ENCODE measurements around the gene DMTF1. TPM values are rescaled to one million over a fixed set of nuclear protein-coding genes. Genes with fewer than 3 reads are reported as not detected.
"Not testable (repeated sequence)": the region's sequence is repeated elsewhere in the genome, so short reads cannot be mapped to it uniquely, and the experiment has no call there.

DMTF1 gene
- total RNA-seq, 2 experiments from 2014 or later = 63.0 to 65.1 TPM

DNA sequence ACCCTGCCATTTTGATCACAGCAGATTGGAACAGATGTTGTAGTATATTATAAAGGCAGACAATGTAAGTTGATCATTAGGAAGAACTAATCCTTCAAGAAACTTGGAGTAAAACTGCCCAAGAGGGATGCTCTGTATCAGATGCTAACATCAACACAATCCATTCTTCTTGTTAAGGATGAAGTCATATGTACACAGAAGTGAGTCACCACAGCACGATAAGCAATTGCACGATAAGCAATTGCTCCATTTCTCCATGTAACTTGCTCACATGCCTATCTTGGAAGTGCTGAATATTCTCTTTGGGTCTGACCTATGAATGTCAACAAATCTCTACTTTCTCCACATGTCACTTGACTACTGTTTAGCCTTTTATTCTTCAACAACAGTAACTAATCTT, 41.5 kb upstream of the DMTF1 start:
- intact Hi-C loops (cut with micrococcal nuclease) = no loop called here
- DNase-seq (no peak), ATAC-seq (no peak)
- H3K27me3 Mint-ChIP-seq = peaks cover 11% of the 10 kb centered on the region
- TF ChIP-seq, protein P1, sequence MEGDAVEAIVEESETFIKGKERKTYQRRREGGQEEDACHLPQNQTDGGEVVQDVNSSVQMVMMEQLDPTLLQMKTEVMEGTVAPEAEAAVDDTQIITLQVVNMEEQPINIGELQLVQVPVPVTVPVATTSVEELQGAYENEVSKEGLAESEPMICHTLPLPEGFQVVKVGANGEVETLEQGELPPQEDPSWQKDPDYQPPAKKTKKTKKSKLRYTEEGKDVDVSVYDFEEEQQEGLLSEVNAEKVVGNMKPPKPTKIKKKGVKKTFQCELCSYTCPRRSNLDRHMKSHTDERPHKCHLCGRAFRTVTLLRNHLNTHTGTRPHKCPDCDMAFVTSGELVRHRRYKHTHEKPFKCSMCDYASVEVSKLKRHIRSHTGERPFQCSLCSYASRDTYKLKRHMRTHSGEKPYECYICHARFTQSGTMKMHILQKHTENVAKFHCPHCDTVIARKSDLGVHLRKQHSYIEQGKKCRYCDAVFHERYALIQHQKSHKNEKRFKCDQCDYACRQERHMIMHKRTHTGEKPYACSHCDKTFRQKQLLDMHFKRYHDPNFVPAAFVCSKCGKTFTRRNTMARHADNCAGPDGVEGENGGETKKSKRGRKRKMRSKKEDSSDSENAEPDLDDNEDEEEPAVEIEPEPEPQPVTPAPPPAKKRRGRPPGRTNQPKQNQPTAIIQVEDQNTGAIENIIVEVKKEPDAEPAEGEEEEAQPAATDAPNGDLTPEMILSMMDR (IDR thresholded peaks at IDR 0.05) = no peak
- no peak overlapping the region for H3K4me3 Mint-ChIP-seq
- H3K27ac Mint-ChIP-seq = no peak overlapping the region
- ChIA-PET CTCF (no interaction called here), POLR2A (interaction anchor here (1.5 kb wide), 1 partner anchor 8 kb away, joined by 5 read pairs; no protein-coding TSS in a partner anchor)
- no peaks in the 10 kb centered on the region for H3K36me3 Mint-ChIP-seq (ENCODE audit: low read depth)
- no peaks in the 10 kb centered on the region for H3K4me1 Mint-ChIP-seq (ENCODE audit: low read depth)
- H3K9me3 Mint-ChIP-seq = peaks cover 2% of the 10 kb centered on the region

GRCh38 chr7:87111877-87112276, 40.4 kb upstream of the DMTF1 start:
- ChIA-PET CTCF (no interaction called here), POLR2A (interaction anchor here (1.5 kb wide), 1 partner anchor 9 kb away, joined by 5 read pairs; no protein-coding TSS in a partner anchor)
- ATAC-seq = no peak
- intact Hi-C loops (cut with micrococcal nuclease) = no loop called here
- peaks cover 2% of the 10 kb centered on the region for H3K9me3 Mint-ChIP-seq
- no peaks in the 10 kb centered on the region for H3K36me3 Mint-ChIP-seq (ENCODE audit: low read depth)
- peaks cover 11% of the 10 kb centered on the region for H3K27me3 Mint-ChIP-seq
- no peak overlapping the region for H3K4me3 Mint-ChIP-seq
- H3K4me1 Mint-ChIP-seq (ENCODE audit: low read depth) = no peaks in the 10 kb centered on the region
- no peak for DNase-seq
- TF ChIP-seq, protein P1 (IDR thresholded peaks at IDR 0.05) = no peak
- no peak overlapping the region for H3K27ac Mint-ChIP-seq

- Mint-ChIP-seq H3K4me3 (no peak overlapping the region), H3K27ac (no peak overlapping the region), H3K4me1 (ENCODE audit: low read depth) (no peaks in the 10 kb centered on the region), H3K27me3 (peaks cover 3% of the 10 kb centered on the region), H3K36me3 (ENCODE audit: low read depth) (no peaks in the 10 kb centered on the region), H3K9me3 (peaks cover 2% of the 10 kb centered on the region)
- CTCF ChIA-PET = no interaction called here
- TF ChIP-seq, protein P1 (IDR thresholded peaks at IDR 0.05) = no peak
- POLR2A ChIA-PET = no interaction called here
- DNase-seq (no peak), ATAC-seq (no peak)
- intact Hi-C loops (cut with micrococcal nuclease) = no loop called here
Observed at GRCh38 chr7:87113077-87113476, 39.2 kb upstream of the DMTF1 start.

DNA sequence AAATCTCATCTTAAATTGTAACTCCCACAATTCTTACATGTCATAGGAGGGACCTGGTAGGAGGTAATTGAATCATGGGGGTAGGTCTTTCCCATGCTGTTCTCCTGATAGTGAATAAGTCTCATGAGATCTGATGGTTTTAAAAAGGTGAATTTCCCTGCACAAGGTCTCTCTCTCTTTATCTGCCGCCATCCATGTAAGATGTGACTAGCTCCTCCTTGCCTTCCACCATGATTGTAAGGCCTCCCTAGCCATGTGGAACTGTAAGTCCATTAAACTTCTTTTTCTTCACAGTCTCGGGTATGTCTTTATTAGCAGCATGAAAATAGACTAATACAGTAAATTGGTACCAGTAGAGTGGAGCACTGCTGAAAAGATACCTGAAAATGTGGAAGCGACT, 38.3 kb upstream of the DMTF1 start:
- intact Hi-C loops (cut with micrococcal nuclease) = not testable (repeated sequence)

DNA sequence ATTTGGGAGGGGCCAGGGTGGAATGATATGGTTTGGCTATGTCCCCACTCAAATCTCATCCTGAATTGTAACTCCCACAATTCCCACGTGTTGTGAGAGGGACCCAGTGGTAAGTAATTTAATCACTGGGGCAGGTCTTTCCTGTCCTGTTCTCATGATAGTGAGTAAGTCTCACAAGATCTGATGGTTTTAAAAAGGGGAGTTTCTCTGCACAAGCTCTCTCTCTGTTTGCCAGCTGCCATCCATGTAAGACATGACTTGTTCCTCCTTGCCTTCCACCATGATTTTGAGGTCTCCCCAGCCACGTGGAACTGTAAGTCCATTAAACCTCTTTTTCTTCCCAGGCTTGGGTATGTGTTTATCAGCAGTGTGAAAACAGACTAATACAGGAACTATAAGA, 36.5 kb upstream of the DMTF1 start:
- H3K36me3 Mint-ChIP-seq (ENCODE audit: low read depth); H3K27ac Mint-ChIP-seq; DNase-seq; POLR2A ChIA-PET; CTCF ChIA-PET; intact Hi-C loops (cut with micrococcal nuclease); H3K4me3 Mint-ChIP-seq; ATAC-seq; H3K27me3 Mint-ChIP-seq; H3K9me3 Mint-ChIP-seq; H3K4me1 Mint-ChIP-seq (ENCODE audit: low read depth): not testable (repeated sequence)

More for the DNA sequence above, 38.3 kb upstream of the DMTF1 start:
- DNase-seq; POLR2A ChIA-PET; H3K9me3 Mint-ChIP-seq; CTCF ChIA-PET; H3K27ac Mint-ChIP-seq; H3K4me1 Mint-ChIP-seq (ENCODE audit: low read depth); H3K36me3 Mint-ChIP-seq (ENCODE audit: low read depth); ATAC-seq; H3K27me3 Mint-ChIP-seq; H3K4me3 Mint-ChIP-seq: not testable (repeated sequence)

DNA sequence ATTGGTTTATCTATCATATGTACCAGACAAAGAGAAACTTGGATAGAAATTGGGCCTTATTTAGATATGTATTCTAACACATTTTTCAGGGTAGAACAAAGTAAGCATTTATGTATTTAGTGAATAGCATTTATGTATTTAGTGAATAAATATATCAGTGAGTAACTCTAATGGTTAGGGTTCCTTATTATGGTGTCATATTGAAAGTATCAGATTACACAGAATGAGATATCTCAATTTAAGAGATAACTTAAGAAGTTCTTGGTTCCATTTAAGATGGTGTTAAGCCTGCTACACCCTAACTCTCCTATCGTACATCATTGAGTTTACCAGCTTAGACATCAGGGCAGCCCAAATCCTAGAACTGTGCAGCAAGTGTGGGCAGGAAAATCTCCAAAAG, 35.9 kb upstream of the DMTF1 start:
- no peaks in the 10 kb centered on the region for H3K4me1 Mint-ChIP-seq (ENCODE audit: low read depth)
- ATAC-seq (no peak), DNase-seq (no peak)
- no peak overlapping the region for H3K4me3 Mint-ChIP-seq
- intact Hi-C loops (cut with micrococcal nuclease) = no loop called here
- ChIA-PET POLR2A (no interaction called here), CTCF (no interaction called here)
- TF ChIP-seq, protein P1 (IDR thresholded peaks at IDR 0.05) = no peak
- H3K9me3 Mint-ChIP-seq = peaks cover 2% of the 10 kb centered on the region
- no peak overlapping the region for H3K27ac Mint-ChIP-seq
- H3K27me3 Mint-ChIP-seq = no peaks in the 10 kb centered on the region
- H3K36me3 Mint-ChIP-seq (ENCODE audit: low read depth) = no peaks in the 10 kb centered on the region

Measured in activated CD8-positive, alpha-beta T cell treated with anti-CD3 and anti-CD28 coated beads for 36 hours (primary cell).